HUES64 (cell line): ENCODE measurements around the gene PXDN.

ENCODE experiments used
- H3K27ac ChIP-seq: 2 replicates; pipeline ENCODE4 v1.7.0; 2013; ENCODE audit warnings: low read depth, low read length, inconsistent platforms
- H3K27me3 ChIP-seq: 2 replicates; pipeline ENCODE4 v1.6.1; 2013; ENCODE audit warnings: mild to moderate bottlenecking, low read length; ENCODE audit not compliant: insufficient read depth
- H3K36me3 ChIP-seq: 2 replicates; pipeline ENCODE4 v1.6.1; 2013; ENCODE audit warnings: mild to moderate bottlenecking, low read length; ENCODE audit not compliant: insufficient read depth
- H3K4me1 ChIP-seq: 2 replicates; pipeline ENCODE4 v1.6.1; 2013; ENCODE audit warnings: mild to moderate bottlenecking, low read length, moderate library complexity; ENCODE audit not compliant: insufficient read depth
- H3K4me3 ChIP-seq: 2 replicates; pipeline ENCODE4 v1.5.1; 2013; ENCODE audit warnings: mild to moderate bottlenecking, low read length, moderate library complexity
- H3K9ac ChIP-seq: 2 replicates; pipeline ENCODE4 v1.6.1; 2013; ENCODE audit warnings: mild to moderate bottlenecking, low read depth, low read length
- H3K9me3 ChIP-seq: 2 replicates; pipeline ENCODE4 v1.6.1; 2013; ENCODE audit warnings: low read depth, low read length; ENCODE audit not compliant: insufficient read depth
- WGBS: fragments of 150-250, 120-280 bp; methylation state at CpG from one replicate; pipeline ENCODE4 v1.1.7; 2013; ENCODE audit warnings: missing lambda C conversion rate; 5-methylcytosine and 5-hydroxymethylcytosine counted together

Gene PXDN

DNA sequence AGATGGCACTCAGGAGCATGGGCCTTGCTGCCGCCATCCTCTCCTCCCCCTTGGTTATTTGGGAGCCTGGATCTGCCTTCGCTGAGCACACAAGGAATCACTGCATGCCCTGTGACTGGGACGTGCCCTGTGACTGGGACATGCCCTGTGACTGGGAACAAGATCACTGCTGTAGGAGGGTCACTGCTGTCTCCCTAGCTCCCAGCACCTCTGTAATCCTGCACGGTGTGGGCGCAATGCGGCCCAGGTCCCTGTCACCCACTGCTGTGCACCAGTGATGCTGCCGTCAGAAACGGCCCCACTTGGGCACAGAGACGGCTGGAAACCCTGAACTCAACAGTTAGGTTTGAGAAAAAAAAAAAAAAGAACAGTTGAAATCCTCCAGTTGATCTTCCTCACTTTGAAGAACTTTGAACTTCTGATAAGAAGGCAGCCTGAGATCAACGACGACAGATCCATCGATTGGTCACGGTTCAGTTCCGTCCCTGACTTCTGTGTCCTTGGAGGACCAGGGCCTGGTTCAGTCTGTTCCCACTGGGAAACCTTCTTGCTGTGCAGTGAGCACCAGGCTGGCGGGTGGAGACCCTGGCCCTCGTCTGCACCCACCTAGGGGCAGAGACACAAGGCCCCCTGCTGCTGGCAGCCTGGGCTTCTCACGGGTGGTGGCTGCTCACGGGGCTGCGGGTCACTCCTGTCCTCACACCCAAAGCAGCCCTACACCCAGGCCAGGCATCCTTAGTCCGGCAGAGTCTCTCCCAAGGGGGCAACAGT lies 125.9 kb downstream of the PXDN start:
- Histone ChIP-seq H3K9ac (no peak overlapping the region), H3K4me1 (peaks cover 24% of the 10 kb centered on the region), H3K9me3 (no peaks in the 10 kb centered on the region), H3K36me3 (peaks cover 6% of the 10 kb centered on the region), H3K4me3 (no peak overlapping the region), H3K27ac (no peak overlapping the region), H3K27me3 (no peaks in the 10 kb centered on the region)
- 89% methylated on average over 20 of the region's 20 CpGs for WGBS

DNA sequence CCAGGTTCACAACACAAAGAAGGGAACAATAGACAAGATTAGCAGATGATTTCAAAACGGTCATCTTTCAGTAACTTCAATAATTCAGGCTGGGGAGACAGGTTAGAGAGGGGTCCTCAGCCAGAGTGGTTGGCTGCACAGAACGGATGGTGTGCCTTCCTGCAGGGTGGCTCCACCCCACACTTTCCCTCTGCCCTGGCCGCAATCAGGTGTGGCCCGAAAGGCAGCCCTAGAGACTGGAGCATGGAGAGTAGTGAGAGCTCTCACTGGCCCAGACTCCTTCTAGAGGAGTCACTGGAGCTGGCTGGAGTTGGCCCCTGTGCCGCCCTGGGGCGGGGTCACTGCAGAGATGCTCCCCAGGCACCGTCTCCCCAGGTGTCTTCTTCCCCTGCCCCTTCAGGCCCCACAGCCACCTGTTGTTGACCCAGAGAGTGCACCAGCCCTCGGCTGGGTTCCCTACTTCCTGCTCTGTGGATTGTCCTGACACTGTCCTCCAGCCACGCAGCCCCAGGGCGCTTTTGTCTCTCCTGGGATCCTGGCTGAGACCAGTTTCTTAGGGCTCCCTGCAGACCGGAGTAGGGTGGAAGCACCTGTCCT lies 126.8 kb downstream of the PXDN start:
- no peak overlapping the region for H3K4me3 ChIP-seq
- 74% methylated on average over 11 of the region's 11 CpGs for WGBS
- H3K9me3 ChIP-seq = no peaks in the 10 kb centered on the region
- no peak overlapping the region for H3K9ac ChIP-seq
- no peak overlapping the region for H3K27ac ChIP-seq
- H3K36me3 ChIP-seq = peaks cover 6% of the 10 kb centered on the region
- H3K27me3 ChIP-seq = no peaks in the 10 kb centered on the region
- peaks cover 24% of the 10 kb centered on the region for H3K4me1 ChIP-seq

GRCh38 chr2:1614564-1614963 lies 129.8 kb downstream of the PXDN start:
- no peaks in the 10 kb centered on the region for H3K9me3 ChIP-seq
- no peak overlapping the region for H3K4me3 ChIP-seq
- WGBS = 52% methylated on average over 8 of the region's 10 CpGs

DNA sequence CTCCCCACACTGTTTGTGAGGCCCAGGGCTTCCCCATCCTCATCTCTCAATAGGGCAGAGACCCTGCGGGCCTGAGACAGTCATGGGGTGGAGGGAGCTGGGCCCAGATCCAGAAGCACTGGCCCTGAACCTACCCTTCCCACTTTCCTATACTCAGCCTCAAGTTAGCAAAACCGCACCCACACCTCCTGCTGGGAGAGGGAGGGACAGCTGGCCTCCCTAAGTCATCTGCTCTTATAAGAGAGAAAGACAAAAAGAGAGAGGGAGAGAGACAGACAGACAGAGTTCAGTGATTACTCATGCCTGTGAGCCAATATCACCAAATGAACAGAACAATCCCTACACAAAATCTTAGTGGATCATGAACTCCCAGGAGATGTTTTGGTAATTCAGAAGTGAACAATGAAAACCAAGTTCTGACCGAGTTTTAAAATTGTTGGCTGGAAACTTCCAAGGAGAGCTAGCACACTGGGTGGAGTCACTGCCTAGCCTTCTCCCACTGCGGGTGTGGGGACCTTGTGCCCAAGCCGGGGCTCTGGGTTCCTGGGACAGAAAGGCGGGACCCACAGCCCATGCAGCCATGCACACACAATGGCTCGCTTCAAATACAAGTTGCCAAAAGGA lies 130.5 kb downstream of the PXDN start:
- no peaks in the 10 kb centered on the region; the same call in 1 of the 2 replicates for H3K36me3 ChIP-seq
- H3K9me3 ChIP-seq = no peaks in the 10 kb centered on the region
- no peak overlapping the region for H3K4me3 ChIP-seq
- WGBS = 64% methylated on average over 6 of the region's 7 CpGs
- H3K27me3 ChIP-seq = no peaks in the 10 kb centered on the region
- H3K27ac ChIP-seq = peak overlapping the region; percentile 32
- H3K4me1 ChIP-seq = peaks cover 24% of the 10 kb centered on the region
- no peak overlapping the region for H3K9ac ChIP-seq

More at GRCh38 chr2:1614564-1614963, 129.8 kb downstream of the PXDN start:
- Histone ChIP-seq H3K27ac (no peak overlapping the region), H3K27me3 (no peaks in the 10 kb centered on the region), H3K4me1 (peaks cover 24% of the 10 kb centered on the region), H3K9ac (no peak overlapping the region), H3K36me3 (no peaks in the 10 kb centered on the region; the same call in 1 of the 2 replicates)

DNA sequence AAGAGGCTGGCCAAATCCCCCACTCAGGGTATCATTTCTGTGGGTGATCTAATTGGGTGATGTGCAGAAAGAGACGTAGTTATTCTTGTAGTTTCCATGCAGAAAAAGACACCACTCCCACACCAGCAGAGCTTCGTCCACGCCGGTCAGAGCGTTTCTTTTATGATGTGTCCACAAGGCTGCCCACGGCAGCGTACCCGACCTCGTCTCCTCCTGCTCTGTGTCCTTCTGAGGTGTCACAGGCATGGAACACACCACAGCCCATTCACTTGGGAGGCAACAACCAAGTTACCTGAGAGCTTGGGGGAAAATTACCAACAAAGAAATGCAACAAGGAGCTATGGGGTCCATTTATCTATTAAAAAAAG lies 131.3 kb downstream of the PXDN start:
- Histone ChIP-seq H3K9ac (no peak overlapping the region), H3K27ac (no peak overlapping the region), H3K36me3 (no peaks in the 10 kb centered on the region; the same call in 1 of the 2 replicates), H3K9me3 (no peaks in the 10 kb centered on the region), H3K27me3 (no peaks in the 10 kb centered on the region), H3K4me1 (peaks cover 24% of the 10 kb centered on the region), H3K4me3 (no peak overlapping the region)
- WGBS = 95% methylated on average over 9 of the region's 9 CpGs

DNA sequence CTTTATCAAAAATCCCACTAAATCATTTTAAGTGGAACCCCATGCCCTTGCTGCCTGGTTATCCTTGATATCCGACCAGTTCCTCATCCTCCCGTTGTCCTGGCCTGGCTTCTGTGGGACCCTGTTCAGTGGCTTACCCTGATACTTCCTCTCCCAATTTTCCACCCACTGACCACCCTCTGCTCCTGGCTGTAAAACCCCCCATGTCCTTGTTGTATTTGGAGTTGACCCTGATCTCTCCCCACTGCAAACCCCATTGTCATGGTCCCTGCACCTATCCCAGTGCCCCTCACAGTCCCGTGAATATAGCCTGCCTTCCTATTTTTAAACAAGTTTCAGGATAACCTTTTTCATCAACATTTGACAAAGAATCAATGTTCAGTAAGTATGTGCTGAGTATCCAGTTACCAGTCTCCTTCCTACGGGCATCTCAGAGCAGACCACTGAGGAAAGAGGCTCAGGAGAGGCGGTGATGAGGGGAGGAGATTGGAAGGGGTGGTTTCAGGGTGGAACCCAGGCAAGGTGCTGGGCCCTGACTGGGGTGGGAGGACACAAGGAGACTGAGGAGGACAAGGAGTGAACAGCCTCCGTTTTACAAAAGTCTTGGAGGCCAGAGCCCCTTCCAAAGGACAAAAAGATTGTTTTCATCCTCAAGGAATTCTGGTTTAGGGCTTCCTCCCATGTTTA lies 131.8 kb downstream of the PXDN start:
- H3K4me3 ChIP-seq = no peak overlapping the region
- H3K9me3 ChIP-seq = no peaks in the 10 kb centered on the region
- no peak overlapping the region for H3K27ac ChIP-seq
- WGBS = 96% methylated on average over 6 of the region's 6 CpGs
- no peaks in the 10 kb centered on the region; the same call in 1 of the 2 replicates for H3K36me3 ChIP-seq
- H3K27me3 ChIP-seq = no peaks in the 10 kb centered on the region
- no peak overlapping the region for H3K9ac ChIP-seq
- peaks cover 21% of the 10 kb centered on the region for H3K4me1 ChIP-seq

- WGBS = 89% methylated on average over 8 of the region's 8 CpGs
Observed at GRCh38 chr2:1611886-1612285, 132.4 kb downstream of the PXDN start.

DNA sequence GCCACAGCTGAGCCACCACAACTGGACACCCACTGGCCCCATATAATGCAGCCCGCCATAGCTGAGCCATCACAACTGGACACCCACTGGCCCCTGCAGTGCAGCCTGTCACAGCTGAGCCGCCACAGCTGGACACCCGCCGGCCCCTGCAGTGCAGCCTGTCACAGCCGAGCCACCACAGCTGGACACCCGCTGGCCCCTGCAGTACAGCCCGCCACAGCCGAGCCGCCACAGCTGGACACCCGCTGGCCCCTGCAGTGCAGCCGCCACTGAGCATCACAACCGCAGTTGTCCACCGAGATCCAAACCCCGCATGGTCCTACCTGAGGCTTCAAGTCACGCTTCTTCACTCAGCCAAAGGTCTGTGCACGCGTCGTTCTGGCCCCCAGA lies 134.2 kb downstream of the PXDN start:
- Histone ChIP-seq H3K9ac (no peak overlapping the region), H3K9me3 (no peaks in the 10 kb centered on the region), H3K4me1 (peaks cover 33% of the 10 kb centered on the region), H3K27me3 (no peaks in the 10 kb centered on the region), H3K4me3 (no peak overlapping the region), H3K36me3 (no peaks in the 10 kb centered on the region), H3K27ac (no peak overlapping the region)
- 94% methylated on average over 18 of the region's 18 CpGs for WGBS

More at GRCh38 chr2:1611886-1612285, 132.4 kb downstream of the PXDN start:
- Histone ChIP-seq H3K27ac (no peak overlapping the region), H3K27me3 (no peaks in the 10 kb centered on the region), H3K36me3 (no peaks in the 10 kb centered on the region; the same call in 1 of the 2 replicates), H3K4me3 (no peak overlapping the region), H3K4me1 (peaks cover 22% of the 10 kb centered on the region), H3K9ac (no peak overlapping the region), H3K9me3 (no peaks in the 10 kb centered on the region)

DNA sequence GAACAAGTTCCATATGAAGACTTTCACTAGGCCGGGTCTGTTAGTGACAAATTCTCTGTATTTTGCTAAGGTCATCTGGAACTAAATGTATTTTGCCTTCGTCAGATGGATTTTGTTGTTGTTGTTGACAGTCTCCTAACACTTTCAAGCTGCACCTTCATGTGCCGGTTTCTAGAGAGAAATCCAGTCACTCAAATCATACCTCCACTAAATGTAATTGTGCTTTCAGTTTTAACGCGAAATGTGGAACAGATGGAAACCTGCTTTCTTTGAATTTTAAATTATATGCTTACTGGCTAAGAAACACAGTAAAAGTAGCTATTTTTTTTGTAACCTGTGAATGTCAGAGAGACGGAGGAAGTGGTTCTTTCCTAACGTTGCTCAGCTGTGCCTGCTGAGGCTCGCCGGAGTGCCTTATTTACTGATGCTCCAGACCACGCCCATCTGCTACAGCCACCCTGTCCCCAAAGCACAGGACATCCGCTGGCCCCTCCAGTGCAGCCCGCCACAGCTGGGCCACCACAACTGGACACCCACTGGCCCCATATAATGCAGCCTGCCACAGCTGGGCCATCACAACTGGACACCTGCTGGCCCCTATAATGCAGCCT lies 134.7 kb downstream of the PXDN start:
- Histone ChIP-seq H3K9me3 (no peaks in the 10 kb centered on the region), H3K27ac (no peak overlapping the region), H3K27me3 (no peaks in the 10 kb centered on the region), H3K4me3 (no peak overlapping the region), H3K9ac (no peak overlapping the region), H3K36me3 (no peaks in the 10 kb centered on the region), H3K4me1 (peaks cover 28% of the 10 kb centered on the region)
- WGBS = 90% methylated on average over 12 of the region's 12 CpGs

DNA sequence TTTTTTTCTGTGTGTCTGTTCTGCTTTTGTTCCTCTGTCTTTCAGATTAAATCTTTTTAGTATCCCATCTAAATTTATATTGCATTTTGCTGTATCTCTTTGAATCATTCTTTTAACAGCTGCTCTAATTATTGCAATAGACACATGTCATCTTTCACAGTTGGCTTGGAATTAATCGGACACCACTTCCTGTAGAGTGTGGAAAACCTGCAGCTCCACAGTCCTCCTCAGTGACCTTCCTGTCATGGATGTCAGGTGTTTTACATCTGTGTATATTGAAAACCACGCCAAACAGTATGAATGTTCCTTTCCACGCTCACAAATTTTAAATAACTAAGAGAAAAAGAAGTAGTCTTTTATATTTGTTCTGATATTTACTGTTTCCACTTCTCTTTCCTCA lies 135.3 kb downstream of the PXDN start:
- no peaks in the 10 kb centered on the region for H3K9me3 ChIP-seq
- peaks cover 23% of the 10 kb centered on the region for H3K4me1 ChIP-seq
- no peaks in the 10 kb centered on the region for H3K27me3 ChIP-seq
- WGBS = 100% methylated on average over 1 of the region's 3 CpGs
- no peak overlapping the region for H3K9ac ChIP-seq
- no peaks in the 10 kb centered on the region for H3K36me3 ChIP-seq
- H3K27ac ChIP-seq = no peak overlapping the region
- H3K4me3 ChIP-seq = no peak overlapping the region
